Measurements from ENCODE around the gene YBEY.

YBEY gene

DNA sequence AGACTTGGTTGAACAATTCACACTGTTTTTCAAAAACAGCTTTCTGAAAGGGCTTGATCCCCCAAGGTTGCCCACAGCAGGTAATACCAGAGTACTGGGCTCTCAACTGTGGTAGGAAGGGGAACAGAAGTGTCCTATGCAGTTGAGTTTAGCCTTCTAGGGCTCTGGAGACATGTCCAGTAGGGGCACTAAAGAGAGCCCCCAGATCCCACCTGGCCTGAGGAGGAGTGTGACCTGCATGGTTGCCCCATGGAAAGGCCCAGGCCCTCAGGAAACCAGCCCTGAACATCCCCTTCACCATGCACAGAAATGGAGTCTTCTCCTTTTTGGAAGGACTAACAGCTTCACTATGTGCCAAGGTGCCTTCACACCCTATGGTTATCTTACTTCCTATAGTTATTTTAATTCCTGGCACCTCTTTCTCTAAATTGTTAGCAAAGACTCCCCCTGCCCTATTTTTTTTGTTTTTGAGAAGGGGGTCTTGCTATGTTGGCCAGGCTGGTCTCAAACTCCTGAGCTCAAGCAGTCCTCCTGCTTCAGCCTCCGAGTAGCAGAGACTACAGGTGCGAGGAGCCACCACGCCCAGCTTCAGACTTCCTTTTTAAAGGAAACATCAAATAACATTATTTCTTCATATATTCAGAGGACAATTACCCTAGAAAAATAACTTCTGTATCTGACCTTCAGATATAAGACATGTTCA lies 40.8 kb upstream of the YBEY start:
- H3K4me3 ChIP-seq (ENCODE audit: low read length) = no peak overlapping the region
- no peak for TF ChIP-seq CTCF (conservative IDR thresholded peaks at IDR 0.05; ENCODE audit: low read depth, low read length)
- DNase-seq (ENCODE audit: low read depth) = no peak

- no peak for TF ChIP-seq CTCF (conservative IDR thresholded peaks at IDR 0.05; ENCODE audit: low read depth, low read length)
These were observed 39.8 kb upstream of the YBEY start for GRCh38 chr21:46246345-46246744.

GRCh38 chr21:46247699-46248421 lies 38.3 kb upstream of the YBEY start:
- DNase-seq (ENCODE audit: low read depth) = no peak
- no peak for TF ChIP-seq CTCF (conservative IDR thresholded peaks at IDR 0.05; ENCODE audit: low read depth, low read length)
- H3K4me3 ChIP-seq (ENCODE audit: low read length) = no peak overlapping the region

More at GRCh38 chr21:46246345-46246744, 39.8 kb upstream of the YBEY start:
- DNase-seq (ENCODE audit: low read depth) = no peak
- no peak overlapping the region for H3K4me3 ChIP-seq (ENCODE audit: low read length)

GRCh38 chr21:46248422-46248782 lies 37.7 kb upstream of the YBEY start:
- H3K4me3 ChIP-seq (ENCODE audit: low read length) = no peak overlapping the region
- TF ChIP-seq CTCF (conservative IDR thresholded peaks at IDR 0.05; ENCODE audit: low read depth, low read length) = no peak
- no peak for DNase-seq (ENCODE audit: low read depth)

DNA sequence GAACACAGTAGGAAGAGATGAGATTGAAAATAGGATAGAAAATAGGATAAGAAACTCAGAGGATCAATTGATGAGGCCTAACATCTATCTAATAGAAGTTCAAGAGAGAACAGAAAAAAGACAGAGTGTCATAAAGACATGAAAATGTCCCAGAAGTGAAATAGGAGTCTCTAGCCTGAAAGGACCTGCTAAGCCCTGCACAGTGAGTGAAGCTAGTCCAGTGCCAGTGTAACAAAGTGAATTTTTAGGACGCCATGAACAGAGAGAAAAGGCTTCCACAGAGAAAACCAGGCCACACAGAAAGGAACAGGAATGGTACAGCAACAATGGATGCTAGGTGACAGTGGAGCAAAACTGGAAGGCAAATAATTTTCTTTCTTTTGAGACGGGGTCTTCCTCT lies 37.3 kb upstream of the YBEY start:
- TF ChIP-seq CTCF (conservative IDR thresholded peaks at IDR 0.05; ENCODE audit: low read depth, low read length) = no peak
- H3K4me3 ChIP-seq (ENCODE audit: low read length) = no peak overlapping the region
- DNase-seq (ENCODE audit: low read depth) = no peak

GRCh38 chr21:46250146-46250725 lies 35.9 kb upstream of the YBEY start:
- TF ChIP-seq CTCF (conservative IDR thresholded peaks at IDR 0.05; ENCODE audit: low read depth, low read length) = no peak
- no peak for DNase-seq (ENCODE audit: low read depth)
- H3K4me3 ChIP-seq (ENCODE audit: low read length) = no peak overlapping the region

Data from retinal pigment epithelial cell (primary cell).